ENCODE measurements around the gene IFITM1.
"Not testable (repeated sequence)": the region's sequence is repeated elsewhere in the genome, so short reads cannot be mapped to it uniquely, and the experiment has no call there.

DNA sequence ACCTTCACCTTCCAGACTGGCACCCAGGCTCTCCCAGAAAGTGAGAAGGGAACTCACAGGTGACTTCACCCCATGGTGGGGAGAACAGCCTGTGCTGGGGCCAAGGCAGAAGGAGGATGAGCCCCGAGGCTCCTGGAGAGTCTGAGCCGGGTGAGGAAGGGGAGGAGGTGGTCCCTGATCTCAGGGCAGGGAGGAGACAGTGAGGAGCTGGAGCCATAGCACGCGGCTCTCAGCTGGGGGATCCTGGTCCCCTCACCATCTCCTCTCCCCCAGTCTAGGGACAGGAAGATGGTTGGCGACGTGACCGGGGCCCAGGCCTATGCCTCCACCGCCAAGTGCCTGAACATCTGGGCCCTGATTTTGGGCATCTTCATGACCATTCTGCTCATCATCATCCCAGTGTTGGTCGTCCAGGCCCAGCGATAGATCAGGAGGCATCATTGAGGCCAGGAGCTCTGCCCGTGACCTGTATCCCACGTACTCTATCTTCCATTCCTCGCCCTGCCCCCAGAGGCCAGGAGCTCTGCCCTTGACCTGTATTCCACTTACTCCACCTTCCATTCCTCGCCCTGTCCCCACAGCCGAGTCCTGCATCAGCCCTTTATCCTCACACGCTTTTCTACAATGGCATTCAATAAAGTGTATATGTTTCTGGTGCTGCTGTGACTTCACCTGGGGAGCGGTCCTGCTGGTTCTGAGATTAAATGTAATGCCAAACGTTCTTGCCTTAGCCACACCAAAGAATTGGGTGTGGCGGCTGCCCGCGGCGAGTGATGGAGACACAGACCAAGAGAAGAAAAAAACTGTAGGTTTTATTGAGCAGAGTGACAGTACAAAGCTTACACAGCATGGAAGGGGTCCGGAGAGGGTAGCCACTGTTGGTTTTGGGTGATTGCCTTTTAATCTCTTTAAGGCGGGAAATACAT, 4.8 kb upstream of the IFITM1 start:
- TF ChIP-seq, protein P1, sequence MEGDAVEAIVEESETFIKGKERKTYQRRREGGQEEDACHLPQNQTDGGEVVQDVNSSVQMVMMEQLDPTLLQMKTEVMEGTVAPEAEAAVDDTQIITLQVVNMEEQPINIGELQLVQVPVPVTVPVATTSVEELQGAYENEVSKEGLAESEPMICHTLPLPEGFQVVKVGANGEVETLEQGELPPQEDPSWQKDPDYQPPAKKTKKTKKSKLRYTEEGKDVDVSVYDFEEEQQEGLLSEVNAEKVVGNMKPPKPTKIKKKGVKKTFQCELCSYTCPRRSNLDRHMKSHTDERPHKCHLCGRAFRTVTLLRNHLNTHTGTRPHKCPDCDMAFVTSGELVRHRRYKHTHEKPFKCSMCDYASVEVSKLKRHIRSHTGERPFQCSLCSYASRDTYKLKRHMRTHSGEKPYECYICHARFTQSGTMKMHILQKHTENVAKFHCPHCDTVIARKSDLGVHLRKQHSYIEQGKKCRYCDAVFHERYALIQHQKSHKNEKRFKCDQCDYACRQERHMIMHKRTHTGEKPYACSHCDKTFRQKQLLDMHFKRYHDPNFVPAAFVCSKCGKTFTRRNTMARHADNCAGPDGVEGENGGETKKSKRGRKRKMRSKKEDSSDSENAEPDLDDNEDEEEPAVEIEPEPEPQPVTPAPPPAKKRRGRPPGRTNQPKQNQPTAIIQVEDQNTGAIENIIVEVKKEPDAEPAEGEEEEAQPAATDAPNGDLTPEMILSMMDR (IDR thresholded peaks at IDR 0.05; ENCODE audit: borderline replicate concordance, extremely low read depth, low read length, poor library complexity, severe bottlenecking): not testable (repeated sequence)
- not testable (repeated sequence) for TF ChIP-seq EZH2 (IDR thresholded peaks at IDR 0.05; ENCODE audit: borderline replicate concordance, low read depth, low read length, severe bottlenecking)

Measured in DND-41 (cell line).